Colonic mucosa (tissue), 4 donors: ENCODE measurements around the gene ZNF213. TPM values are rescaled to one million over a fixed set of nuclear protein-coding genes. Genes with fewer than 3 reads are reported as not detected.

ENCODE experiments used
- DNase-seq: peaks from one replicate; pipeline ENCODE4 v3.0.0-alpha.2; 2020
- H3K27ac ChIP-seq: fragments of 200-600 bp; one replicate; pipeline ENCODE4 v1.8.0; 2021
- H3K27me3 ChIP-seq: fragments of 200-600 bp; one replicate; pipeline ENCODE4 v1.8.0; 2021
- H3K36me3 ChIP-seq: fragments of 200-600 bp; one replicate; pipeline ENCODE4 v1.8.0; 2021
- H3K4me1 ChIP-seq: fragments of 200-600 bp; one replicate; pipeline ENCODE4 v1.8.0; 2021; ENCODE audit warnings: mild to moderate bottlenecking
- H3K4me3 ChIP-seq: fragments of 200-600 bp; one replicate; pipeline ENCODE4 v1.8.0; 2021
- H3K9ac ChIP-seq, 2 donors: one replicate each; pipeline ENCODE4 v1.7.0; 2013; ENCODE audit warnings: control low read depth in 2 of 2, low read depth in 2 of 2, low read length in 2 of 2
- H3K9me3 ChIP-seq: fragments of 200-600 bp; one replicate; pipeline ENCODE4 v1.8.0; 2021
- intact Hi-C: fragments of 100-400 bp; cut with DNase I; formaldehyde crosslinking; loops from one replicate; pipeline ENCODE4 v1.14.1; 2022
- total RNA-seq, 2 donors: library from RNA; stranded (reverse); fragmentation: NEBNext Ultra II Directional in 1 of 2; extraction: Animal tissue kit (Norgen Biotek cat#: 25700) in 1 of 2; gene quantifications; one replicate each; pipeline ENCODE4 v1.2.1, GENCODE V29; 2021
- TF ChIP-seq, protein P1 (sequence below): fragments of 200-600 bp; IDR thresholded peaks from one replicate; pipeline ENCODE4 v1.8.0; 2022; ENCODE audit warnings: antibody characterized with exemption, mild to moderate bottlenecking
- donor health status: healthy.
- donor health status: DM: no; HTN: no; CAD: no.
- donor health status: DM: no; HTN: no; CAD: no.

Gene ZNF213
- total RNA-seq: 10 to 100 TPM; 12.4 to 20.4 TPM

DNA sequence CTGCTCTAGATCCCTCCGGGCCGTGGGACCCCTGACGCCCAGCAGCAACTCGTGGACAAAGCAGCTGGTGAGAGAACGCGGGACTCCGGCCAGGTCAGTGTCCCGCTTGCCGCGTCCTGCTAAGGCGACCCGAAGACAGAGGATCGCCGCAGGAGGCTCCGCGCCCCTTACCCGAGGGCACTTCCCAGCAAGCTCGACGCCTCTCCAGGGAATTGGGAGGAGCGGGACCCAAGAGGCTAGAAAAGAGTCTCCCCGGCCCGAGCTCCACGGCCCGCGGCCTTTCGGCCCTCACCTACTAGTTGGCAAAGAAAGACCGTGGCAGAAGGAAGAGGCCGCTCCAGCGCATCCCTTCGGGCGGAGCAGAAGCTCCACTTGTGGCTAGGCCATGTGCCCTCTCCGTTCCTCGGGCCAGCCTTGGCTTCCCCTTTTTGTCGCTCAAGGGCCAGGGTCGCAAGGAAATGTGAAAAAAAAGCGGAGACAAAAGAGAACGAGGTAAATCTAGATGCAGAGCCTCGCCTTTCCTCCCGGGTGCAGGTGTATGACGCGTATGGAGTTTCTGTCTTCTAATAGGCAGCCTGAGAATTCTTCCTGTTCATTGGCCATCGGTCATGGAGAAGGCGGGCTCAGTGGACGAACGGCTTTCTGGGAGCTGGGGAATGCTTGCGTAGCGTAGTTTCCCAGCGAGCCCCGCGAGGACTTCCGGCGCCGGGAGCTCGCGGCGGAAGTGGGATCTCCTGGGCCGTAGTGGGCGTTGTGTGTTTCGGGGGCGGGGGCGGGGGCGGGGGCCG, at the start of gene ZNF213:
TSS of gene ZNF213 (plus strand) at position 692 of the 788 bp plus-strand sequence. CDS start 2,252 bp downstream, outside the sequence.
- intact Hi-C loops: no loop called here
- peak; percentile 96 for DNase-seq
- H3K27ac ChIP-seq: peak within 1 kb of the TSS; percentile 93
- H3K9ac ChIP-seq: peak within 1 kb of the TSS; percentile 96 to 100
- TF ChIP-seq, protein P1, sequence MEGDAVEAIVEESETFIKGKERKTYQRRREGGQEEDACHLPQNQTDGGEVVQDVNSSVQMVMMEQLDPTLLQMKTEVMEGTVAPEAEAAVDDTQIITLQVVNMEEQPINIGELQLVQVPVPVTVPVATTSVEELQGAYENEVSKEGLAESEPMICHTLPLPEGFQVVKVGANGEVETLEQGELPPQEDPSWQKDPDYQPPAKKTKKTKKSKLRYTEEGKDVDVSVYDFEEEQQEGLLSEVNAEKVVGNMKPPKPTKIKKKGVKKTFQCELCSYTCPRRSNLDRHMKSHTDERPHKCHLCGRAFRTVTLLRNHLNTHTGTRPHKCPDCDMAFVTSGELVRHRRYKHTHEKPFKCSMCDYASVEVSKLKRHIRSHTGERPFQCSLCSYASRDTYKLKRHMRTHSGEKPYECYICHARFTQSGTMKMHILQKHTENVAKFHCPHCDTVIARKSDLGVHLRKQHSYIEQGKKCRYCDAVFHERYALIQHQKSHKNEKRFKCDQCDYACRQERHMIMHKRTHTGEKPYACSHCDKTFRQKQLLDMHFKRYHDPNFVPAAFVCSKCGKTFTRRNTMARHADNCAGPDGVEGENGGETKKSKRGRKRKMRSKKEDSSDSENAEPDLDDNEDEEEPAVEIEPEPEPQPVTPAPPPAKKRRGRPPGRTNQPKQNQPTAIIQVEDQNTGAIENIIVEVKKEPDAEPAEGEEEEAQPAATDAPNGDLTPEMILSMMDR: no peak
- H3K9me3 ChIP-seq: no peaks in the 10 kb centered on the region
- peaks cover 12% of the 10 kb centered on the region for H3K4me1 ChIP-seq
- no peaks in the 10 kb centered on the region for H3K36me3 ChIP-seq
- H3K4me3 ChIP-seq: peak within 1 kb of the TSS; percentile 83
- no peaks in the 10 kb centered on the region for H3K27me3 ChIP-seq

- H3K4me3 ChIP-seq: no peak overlapping the region
- no peak overlapping the region for H3K27ac ChIP-seq
- H3K9me3 ChIP-seq: no peaks in the 10 kb centered on the region
- H3K27me3 ChIP-seq: no peaks in the 10 kb centered on the region
- no peak for DNase-seq
- intact Hi-C loops: no loop called here
- H3K36me3 ChIP-seq: no peaks in the 10 kb centered on the region
- no peaks in the 10 kb centered on the region for H3K4me1 ChIP-seq
- TF ChIP-seq, protein P1: no peak
- H3K9ac ChIP-seq: no peak overlapping the region
Measured at GRCh38 chr16:3085868-3086595, 48.8 kb upstream of the ZNF213 start.

DNA sequence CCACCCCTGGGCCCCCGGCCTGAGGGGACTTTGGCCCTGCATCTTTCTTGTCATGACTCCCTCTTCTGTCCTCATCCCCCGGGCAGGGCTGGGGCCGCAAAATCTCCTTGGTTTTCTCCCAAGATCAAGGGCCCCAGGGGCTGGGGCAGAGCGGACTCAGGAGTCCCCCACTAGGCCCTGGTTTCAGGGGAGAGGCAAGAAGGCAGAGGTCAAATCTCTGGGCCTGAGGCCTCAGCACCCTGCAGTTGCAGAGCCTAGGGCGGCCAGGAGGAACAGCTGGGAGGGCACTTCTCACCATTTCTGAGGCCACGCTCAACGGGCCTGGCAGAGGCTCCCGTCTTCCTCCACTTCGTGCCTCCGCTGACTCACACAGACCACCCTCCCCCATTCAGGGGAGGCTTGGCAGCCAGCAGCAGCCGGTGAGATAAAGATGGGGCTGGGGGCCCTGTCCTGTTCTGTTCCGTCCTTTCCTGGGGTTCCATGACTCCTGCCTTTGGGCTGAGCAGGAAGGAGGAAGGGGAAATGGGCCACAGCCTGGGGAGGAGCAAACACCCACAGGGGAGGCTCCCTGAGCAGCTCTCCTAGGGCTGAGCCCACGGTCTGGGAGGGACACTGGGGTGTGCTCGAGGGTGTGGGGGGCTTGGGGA, 48.1 kb upstream of the ZNF213 start:
- TF ChIP-seq, protein P1: no peak
- intact Hi-C loops: no loop called here
- Histone ChIP-seq H3K27me3 (no peaks in the 10 kb centered on the region), H3K4me3 (no peak overlapping the region), H3K27ac (no peak overlapping the region), H3K4me1 (no peaks in the 10 kb centered on the region), H3K9ac (peak overlapping the region in 1 of 2 donors; percentile 27), H3K9me3 (no peaks in the 10 kb centered on the region), H3K36me3 (no peaks in the 10 kb centered on the region)
- DNase-seq: no peak

- H3K9ac ChIP-seq: no peak overlapping the region
- H3K4me1 ChIP-seq: no peaks in the 10 kb centered on the region
- H3K9me3 ChIP-seq: no peaks in the 10 kb centered on the region
- H3K27ac ChIP-seq: no peak overlapping the region
- H3K36me3 ChIP-seq: no peaks in the 10 kb centered on the region
- intact Hi-C loops: no loop called here
- H3K27me3 ChIP-seq: no peaks in the 10 kb centered on the region
- TF ChIP-seq, protein P1: peak; percentile 19
- no peak overlapping the region for H3K4me3 ChIP-seq
- no peak for DNase-seq
Measured at GRCh38 chr16:3087243-3088235, 47.3 kb upstream of the ZNF213 start.
